HepG2 (cell line): Measurements from ENCODE around the gene SP3. TPM values are rescaled to one million over a fixed set of nuclear protein-coding genes. Genes with fewer than 3 reads are reported as not detected.

ENCODE experiments used
- ATF4 ChIP-seq, 2 experiments: fragments of 450-650 bp in 1 of 2; sonication (generic) in 1 of 2; formaldehyde crosslinking; IDR thresholded peaks; 2 replicates each; pipeline versions ENCODE4 v1.5.0 to v1.8.0; 2020 to 2022; ENCODE audit warnings: mild to moderate bottlenecking in 1 of 2, missing genetic modification reagents in 1 of 2
- E2F2 ChIP-seq: sonication (generic); formaldehyde crosslinking; IDR thresholded peaks from 2 replicates; pipeline ENCODE4 v1.4.0; 2020; ENCODE audit warnings: missing genetic modification reagents, borderline replicate concordance
- GMEB2 ChIP-seq: IDR thresholded peaks from 2 replicates; pipeline ENCODE4 v1.6.1; 2016; ENCODE audit warnings: missing biosample characterization, missing genetic modification reagents, low read depth
- KDM5A ChIP-seq: fragments of 200-600 bp; sonication (generic); IDR thresholded peaks from 2 replicates; pipeline ENCODE4 v1.7.0; 2018; ENCODE audit warnings: antibody characterized with exemption, mild to moderate bottlenecking, low read length, borderline replicate concordance
- NFE2 ChIP-seq: sonication (generic); formaldehyde crosslinking; IDR thresholded peaks from 2 replicates; pipeline ENCODE4 v1.4.0; 2020; ENCODE audit warnings: missing genetic modification reagents
- RXRA ChIP-seq: sonication (generic); formaldehyde crosslinking; IDR thresholded peaks from 2 replicates; pipeline ENCODE4 v1.5.1; 2020; ENCODE audit warnings: missing genetic modification reagents
- SRSF9 ChIP-seq: fragments of 200-400 bp; formaldehyde crosslinking; IDR thresholded peaks from 2 replicates; pipeline ENCODE4 v1.6.1; 2018; ENCODE audit warnings: borderline replicate concordance, mild to moderate bottlenecking, low read depth, low read length; ENCODE audit not compliant: insufficient read depth, poor library complexity, severe bottlenecking
- ZNF468 ChIP-seq: sonication (generic); formaldehyde crosslinking; IDR thresholded peaks from 2 replicates; pipeline ENCODE4 v1.8.0; 2022; ENCODE audit warnings: mild to moderate bottlenecking, moderate library complexity, missing genetic modification reagents
- ZNF562 ChIP-seq: sonication (generic); formaldehyde crosslinking; IDR thresholded peaks from 2 replicates; pipeline ENCODE4 v1.8.0; 2022; ENCODE audit warnings: missing genetic modification reagents, borderline replicate concordance
- ZNF580 ChIP-seq: IDR thresholded peaks from 2 replicates; pipeline ENCODE4 v1.6.1; 2016; ENCODE audit warnings: low read depth, borderline replicate concordance
- ZNF615 ChIP-seq: sonication (generic); formaldehyde crosslinking; IDR thresholded peaks from 2 replicates; pipeline ENCODE4 v1.5.0; 2020; ENCODE audit warnings: mild to moderate bottlenecking, missing genetic modification reagents, borderline replicate concordance
- ZNF75D ChIP-seq: sonication (generic); formaldehyde crosslinking; IDR thresholded peaks from 2 replicates; pipeline ENCODE4 v1.8.1; 2023; ENCODE audit warnings: missing genetic modification reagents, mild to moderate bottlenecking, borderline replicate concordance
- polyA plus RNA-seq, 8 experiments: library from polyadenylated mRNA; depleted of rRNA in 3 of 8; stranded (reverse) in 7 of 8; unstranded in 1 of 8; fragments of >200 nt; fragmentation: Illumina TruSeq in 4 of 8; extraction: Trizol in 4 of 8; gene quantifications; 2 replicates each; pipeline versions ENCODE4 v1.2.1 to v1.2.3, GENCODE V29; 2011 to 2016; ENCODE audit warnings: low read depth in 4 of 8, missing spikeins in 1 of 8, mixed read lengths in 1 of 8; ENCODE audit not compliant: insufficient read depth in 1 of 8
- total RNA-seq, 5 experiments: library from RNA; depleted of rRNA; stranded (reverse); fragments of >200 nt; fragmentation: Illumina TruSeq; extraction: Trizol; gene quantifications; 2 replicates each; pipeline ENCODE4 v1.2.3, GENCODE V29; 2016; ENCODE audit warnings: low read depth in 1 of 5
- TF ChIP-seq, protein P1 (sequence below): sonication (generic); formaldehyde crosslinking; IDR thresholded peaks from 2 replicates; pipeline ENCODE4 v1.4.0; 2020; ENCODE audit warnings: mild to moderate bottlenecking, missing genetic modification reagents

SP3 gene
- total and polyA plus RNA-seq, 2 of the 13 experiments (the other 11 are each of a cell fraction or from before 2014, with no cell fraction given), result 57.3 to 132 TPM

DNA sequence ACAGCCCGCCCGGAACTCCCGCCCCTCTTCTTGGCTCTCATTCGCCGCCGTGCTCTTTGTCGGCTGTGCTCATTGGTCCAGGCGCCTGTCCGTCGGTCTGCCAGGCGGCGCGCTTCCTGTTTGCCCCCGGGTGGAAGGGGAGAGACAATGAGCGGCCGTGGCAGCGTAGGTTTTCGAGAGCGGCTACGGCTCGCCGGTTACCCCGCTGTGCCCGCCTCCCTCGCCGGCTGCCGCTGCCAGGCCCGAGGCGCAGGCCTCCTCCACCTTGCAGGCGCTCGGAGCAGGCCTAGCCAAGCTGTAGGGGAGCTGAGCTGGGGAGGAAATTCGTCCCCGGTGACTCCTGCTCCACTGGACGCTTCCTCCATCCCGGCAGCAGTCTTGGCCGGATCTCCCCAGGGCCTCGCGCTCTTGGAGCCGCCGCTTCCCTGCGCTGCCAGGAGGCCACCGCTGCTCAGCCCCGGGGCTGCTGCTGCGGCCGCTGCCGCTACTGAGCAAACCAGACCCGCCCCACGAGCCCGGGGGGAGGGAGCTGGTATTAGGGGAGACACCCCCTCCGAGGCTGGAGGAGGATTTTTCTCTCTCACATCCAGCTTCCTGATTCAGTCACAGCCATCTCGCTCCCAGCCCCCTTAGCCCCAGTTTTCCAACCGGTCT lies at the start of gene SP3 (continued):
- TF ChIP-seq, protein P1, sequence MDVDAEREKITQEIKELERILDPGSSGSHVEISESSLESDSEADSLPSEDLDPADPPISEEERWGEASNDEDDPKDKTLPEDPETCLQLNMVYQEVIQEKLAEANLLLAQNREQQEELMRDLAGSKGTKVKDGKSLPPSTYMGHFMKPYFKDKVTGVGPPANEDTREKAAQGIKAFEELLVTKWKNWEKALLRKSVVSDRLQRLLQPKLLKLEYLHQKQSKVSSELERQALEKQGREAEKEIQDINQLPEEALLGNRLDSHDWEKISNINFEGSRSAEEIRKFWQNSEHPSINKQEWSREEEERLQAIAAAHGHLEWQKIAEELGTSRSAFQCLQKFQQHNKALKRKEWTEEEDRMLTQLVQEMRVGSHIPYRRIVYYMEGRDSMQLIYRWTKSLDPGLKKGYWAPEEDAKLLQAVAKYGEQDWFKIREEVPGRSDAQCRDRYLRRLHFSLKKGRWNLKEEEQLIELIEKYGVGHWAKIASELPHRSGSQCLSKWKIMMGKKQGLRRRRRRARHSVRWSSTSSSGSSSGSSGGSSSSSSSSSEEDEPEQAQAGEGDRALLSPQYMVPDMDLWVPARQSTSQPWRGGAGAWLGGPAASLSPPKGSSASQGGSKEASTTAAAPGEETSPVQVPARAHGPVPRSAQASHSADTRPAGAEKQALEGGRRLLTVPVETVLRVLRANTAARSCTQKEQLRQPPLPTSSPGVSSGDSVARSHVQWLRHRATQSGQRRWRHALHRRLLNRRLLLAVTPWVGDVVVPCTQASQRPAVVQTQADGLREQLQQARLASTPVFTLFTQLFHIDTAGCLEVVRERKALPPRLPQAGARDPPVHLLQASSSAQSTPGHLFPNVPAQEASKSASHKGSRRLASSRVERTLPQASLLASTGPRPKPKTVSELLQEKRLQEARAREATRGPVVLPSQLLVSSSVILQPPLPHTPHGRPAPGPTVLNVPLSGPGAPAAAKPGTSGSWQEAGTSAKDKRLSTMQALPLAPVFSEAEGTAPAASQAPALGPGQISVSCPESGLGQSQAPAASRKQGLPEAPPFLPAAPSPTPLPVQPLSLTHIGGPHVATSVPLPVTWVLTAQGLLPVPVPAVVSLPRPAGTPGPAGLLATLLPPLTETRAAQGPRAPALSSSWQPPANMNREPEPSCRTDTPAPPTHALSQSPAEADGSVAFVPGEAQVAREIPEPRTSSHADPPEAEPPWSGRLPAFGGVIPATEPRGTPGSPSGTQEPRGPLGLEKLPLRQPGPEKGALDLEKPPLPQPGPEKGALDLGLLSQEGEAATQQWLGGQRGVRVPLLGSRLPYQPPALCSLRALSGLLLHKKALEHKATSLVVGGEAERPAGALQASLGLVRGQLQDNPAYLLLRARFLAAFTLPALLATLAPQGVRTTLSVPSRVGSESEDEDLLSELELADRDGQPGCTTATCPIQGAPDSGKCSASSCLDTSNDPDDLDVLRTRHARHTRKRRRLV, result peak; percentile 90
- TF ChIP-seq ZNF562 (no peak), ATF4 (CRISPR knock-in tag; IDR thresholded peaks at IDR 0.05) (peak in 1 of 2 experiments; percentile 55; a peak in 1 of 4 replicates), ZNF468 (no peak), RXRA (CRISPR knock-in tag) (peak; percentile 69), ZNF580 (CRISPR knock-in tag) (peak; percentile 44; the same call in 1 of the 2 replicates), KDM5A (peak; percentile 69; the same call in 1 of the 2 replicates), SRSF9 (no peak), E2F2 (CRISPR knock-in tag) (0 out of 2 replicates have a peak, but pooled peaks have one; percentile 59), GMEB2 (CRISPR knock-in tag) (no peak), ZNF615 (CRISPR knock-in tag) (no peak), NFE2 (CRISPR knock-in tag) (no peak), ZNF75D (CRISPR knock-in tag) (no peak)
